Suprapubic skin (tissue), 4 donors: ENCODE results near the gene ZNF175. TPM values are rescaled to one million over a fixed set of nuclear protein-coding genes. Genes with fewer than 3 reads are reported as not detected.

ENCODE experiments used
- DNase-seq, 2 donors: peaks; one replicate each; pipeline ENCODE4 v3.0.0-alpha.2; 2019; ENCODE audit warnings: low spot score in 2 of 2
- H3K27ac ChIP-seq: fragments of 200-600 bp; sonication (generic); one replicate; pipeline ENCODE4 v1.5.1; 2019
- H3K27me3 ChIP-seq: fragments of 200-600 bp; sonication (generic); one replicate; pipeline ENCODE4 v1.5.1; 2019
- H3K36me3 ChIP-seq: fragments of 200-600 bp; sonication (generic); one replicate; pipeline ENCODE4 v1.5.1; 2019
- H3K4me1 ChIP-seq: fragments of 200-600 bp; sonication (generic); one replicate; pipeline ENCODE4 v1.5.1; 2019
- H3K4me3 ChIP-seq: fragments of 200-600 bp; sonication (generic); one replicate; pipeline ENCODE4 v1.5.1; 2019; ENCODE audit warnings: mild to moderate bottlenecking
- H3K9me3 ChIP-seq: fragments of 200-600 bp; sonication (generic); one replicate; pipeline ENCODE4 v1.5.1; 2019
- EP300 ChIP-seq: sonication (generic); formaldehyde crosslinking; IDR thresholded peaks from one replicate; pipeline ENCODE4 v1.6.1; 2017; ENCODE audit warnings: antibody characterized with exemption
- POLR2A ChIP-seq, 2 donors: fragments of 450-650 bp; IDR thresholded peaks; one replicate each; pipeline ENCODE4 v1.6.1; 2017; ENCODE audit warnings: antibody characterized with exemption in 2 of 2, mild to moderate bottlenecking in 2 of 2, moderate library complexity in 2 of 2
- POLR2AphosphoS5 ChIP-seq, 3 donors: sonication (generic); formaldehyde crosslinking; IDR thresholded peaks; one replicate each; pipeline ENCODE4 v1.6.1; 2017; ENCODE audit warnings: antibody characterized with exemption in 3 of 3
- WGBS: methylation state at CpG from one replicate; pipeline ENCODE4 v1.1.5; 2018; 5-methylcytosine and 5-hydroxymethylcytosine counted together
- total RNA-seq, 4 donors: library from RNA; depleted of rRNA; stranded (reverse); fragments of >200 nt; gene quantifications; one replicate each; pipeline ENCODE4 v1.1.0, GENCODE V29; 2016
- TF ChIP-seq, protein P1 (sequence below), 2 donors: fragments of 200-600 bp in 1 of 2; fragments of 450-650 bp in 1 of 2; sonication (generic) in 1 of 2; IDR thresholded peaks; one replicate each; pipeline ENCODE4 v1.5.1; 2016 to 2019; ENCODE audit warnings: antibody characterized with exemption in 2 of 2, mild to moderate bottlenecking in 1 of 2, moderate library complexity in 1 of 2

ZNF175 gene
- total RNA-seq, 4 donors from 2014 or later = 2.0 to 12.1 (median 5.1) TPM

- H3K4me1 ChIP-seq = no peaks in the 10 kb centered on the region
- no peaks in the 10 kb centered on the region for H3K9me3 ChIP-seq
- DNase-seq = no peak
- no peaks in the 10 kb centered on the region for H3K36me3 ChIP-seq
- no peak for TF ChIP-seq EP300
- TF ChIP-seq, protein P1, sequence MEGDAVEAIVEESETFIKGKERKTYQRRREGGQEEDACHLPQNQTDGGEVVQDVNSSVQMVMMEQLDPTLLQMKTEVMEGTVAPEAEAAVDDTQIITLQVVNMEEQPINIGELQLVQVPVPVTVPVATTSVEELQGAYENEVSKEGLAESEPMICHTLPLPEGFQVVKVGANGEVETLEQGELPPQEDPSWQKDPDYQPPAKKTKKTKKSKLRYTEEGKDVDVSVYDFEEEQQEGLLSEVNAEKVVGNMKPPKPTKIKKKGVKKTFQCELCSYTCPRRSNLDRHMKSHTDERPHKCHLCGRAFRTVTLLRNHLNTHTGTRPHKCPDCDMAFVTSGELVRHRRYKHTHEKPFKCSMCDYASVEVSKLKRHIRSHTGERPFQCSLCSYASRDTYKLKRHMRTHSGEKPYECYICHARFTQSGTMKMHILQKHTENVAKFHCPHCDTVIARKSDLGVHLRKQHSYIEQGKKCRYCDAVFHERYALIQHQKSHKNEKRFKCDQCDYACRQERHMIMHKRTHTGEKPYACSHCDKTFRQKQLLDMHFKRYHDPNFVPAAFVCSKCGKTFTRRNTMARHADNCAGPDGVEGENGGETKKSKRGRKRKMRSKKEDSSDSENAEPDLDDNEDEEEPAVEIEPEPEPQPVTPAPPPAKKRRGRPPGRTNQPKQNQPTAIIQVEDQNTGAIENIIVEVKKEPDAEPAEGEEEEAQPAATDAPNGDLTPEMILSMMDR (IDR thresholded peaks at IDR 0.05) = no peak
- TF ChIP-seq POLR2AphosphoS5 (IDR thresholded peaks at IDR 0.05) = no peak
- TF ChIP-seq POLR2A (IDR thresholded peaks at IDR 0.05) = no peak
- no peak overlapping the region for H3K27ac ChIP-seq
- no peak overlapping the region for H3K4me3 ChIP-seq
- peaks cover 43% of the 10 kb centered on the region for H3K27me3 ChIP-seq
- WGBS = 40% methylated on average over 7 of the region's 10 CpGs
These were observed 29.4 kb upstream of the ZNF175 start for GRCh38 chr19:51541458-51542357.

- H3K4me3 ChIP-seq = no peak overlapping the region
- no peaks in the 10 kb centered on the region for H3K4me1 ChIP-seq
- no peak for TF ChIP-seq POLR2AphosphoS5 (IDR thresholded peaks at IDR 0.05)
- TF ChIP-seq, protein P1 (IDR thresholded peaks at IDR 0.05) = no peak
- TF ChIP-seq POLR2A (IDR thresholded peaks at IDR 0.05) = no peak
- TF ChIP-seq EP300 = no peak
- H3K27ac ChIP-seq = no peak overlapping the region
- no peaks in the 10 kb centered on the region for H3K36me3 ChIP-seq
- 71% methylated on average over 5 of the region's 5 CpGs for WGBS
- peaks cover 41% of the 10 kb centered on the region for H3K27me3 ChIP-seq
- no peak for DNase-seq
- no peaks in the 10 kb centered on the region for H3K9me3 ChIP-seq
These were observed 28.4 kb upstream of the ZNF175 start for GRCh38 chr19:51542699-51543098.

DNA sequence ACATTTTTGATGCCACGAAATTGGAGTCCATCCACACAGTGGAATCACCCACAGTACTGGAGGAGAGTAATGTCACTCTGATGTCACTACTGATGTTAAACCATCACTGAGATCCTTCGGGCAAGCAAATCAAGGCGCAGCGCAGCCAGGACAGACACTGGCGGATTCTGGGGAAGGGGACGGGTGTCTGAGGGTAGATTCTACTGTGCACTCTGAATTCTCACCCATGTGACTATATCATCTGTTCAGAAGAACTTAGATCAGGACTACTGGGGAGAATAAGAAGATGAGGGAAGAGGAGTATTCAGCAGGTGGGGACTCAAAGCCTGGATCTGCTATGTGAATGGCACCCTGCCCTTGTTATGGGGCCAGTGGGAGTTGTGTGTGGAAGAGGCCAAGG lies 27.0 kb upstream of the ZNF175 start:
- Histone ChIP-seq H3K36me3 (no peaks in the 10 kb centered on the region), H3K9me3 (no peaks in the 10 kb centered on the region), H3K4me3 (no peak overlapping the region), H3K4me1 (no peaks in the 10 kb centered on the region), H3K27me3 (peaks cover 41% of the 10 kb centered on the region), H3K27ac (no peak overlapping the region)
- DNase-seq = no peak
- no peak for TF ChIP-seq POLR2A (IDR thresholded peaks at IDR 0.05)
- TF ChIP-seq, protein P1 (IDR thresholded peaks at IDR 0.05) = no peak
- TF ChIP-seq POLR2AphosphoS5 (IDR thresholded peaks at IDR 0.05) = no peak
- no peak for TF ChIP-seq EP300
- 83% methylated on average over 6 of the region's 6 CpGs for WGBS

- no peaks in the 10 kb centered on the region for H3K9me3 ChIP-seq
- DNase-seq = no peak
- H3K27ac ChIP-seq = no peak overlapping the region
- H3K27me3 ChIP-seq = peaks cover 32% of the 10 kb centered on the region
- WGBS = 68% methylated on average over 5 of the region's 5 CpGs
- H3K4me1 ChIP-seq = no peaks in the 10 kb centered on the region
- no peak overlapping the region for H3K4me3 ChIP-seq
- H3K36me3 ChIP-seq = no peaks in the 10 kb centered on the region
- no peak for TF ChIP-seq POLR2A (IDR thresholded peaks at IDR 0.05)
- TF ChIP-seq, protein P1 (IDR thresholded peaks at IDR 0.05) = no peak
- no peak for TF ChIP-seq POLR2AphosphoS5 (IDR thresholded peaks at IDR 0.05)
- no peak for TF ChIP-seq EP300
These were observed 24.9 kb upstream of the ZNF175 start for GRCh38 chr19:51546107-51546649.

DNA sequence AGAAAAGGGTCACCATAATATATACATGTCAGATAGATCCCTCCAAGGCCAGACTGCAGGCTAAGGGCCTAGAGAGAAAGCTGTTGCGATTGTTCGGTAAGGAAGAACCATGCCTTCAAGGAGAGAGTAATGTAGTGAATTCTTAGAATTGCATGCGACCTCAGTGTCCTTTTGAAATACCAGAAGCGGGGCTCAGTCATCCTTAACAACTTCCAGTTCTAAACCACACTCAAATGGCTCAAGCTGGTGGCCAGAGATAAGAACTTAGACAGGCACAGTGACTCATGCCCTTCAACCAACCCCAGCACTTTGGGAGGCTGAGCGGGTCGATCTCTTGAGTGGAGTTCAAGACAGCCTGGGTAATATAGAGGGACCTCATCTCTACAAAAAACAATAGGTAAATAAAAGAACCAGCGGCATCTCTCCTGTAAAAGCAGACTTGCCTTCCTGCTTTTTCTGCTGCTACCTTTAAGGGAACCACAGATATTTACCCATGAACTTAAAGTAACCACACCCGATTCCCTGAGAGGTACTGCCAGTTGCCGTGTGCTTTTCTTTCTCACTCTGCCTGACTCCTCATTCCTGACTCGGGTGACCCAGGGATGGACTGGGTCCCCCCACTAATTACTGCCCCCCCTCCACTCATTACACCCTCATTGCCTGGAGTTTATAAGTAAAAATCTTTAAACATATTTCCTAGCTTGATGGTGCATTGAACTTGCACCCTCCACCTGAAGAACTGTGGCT lies 24.3 kb upstream of the ZNF175 start:
- H3K27me3 ChIP-seq = peaks cover 34% of the 10 kb centered on the region
- no peak overlapping the region for H3K27ac ChIP-seq
- no peak for DNase-seq
- no peak overlapping the region for H3K4me3 ChIP-seq
- no peaks in the 10 kb centered on the region for H3K9me3 ChIP-seq
- no peaks in the 10 kb centered on the region for H3K4me1 ChIP-seq
- 66% methylated on average over 10 of the region's 10 CpGs for WGBS
- H3K36me3 ChIP-seq = no peaks in the 10 kb centered on the region
- TF ChIP-seq EP300 (no peak), POLR2AphosphoS5 (IDR thresholded peaks at IDR 0.05) (no peak), POLR2A (IDR thresholded peaks at IDR 0.05) (no peak)
- TF ChIP-seq, protein P1 (IDR thresholded peaks at IDR 0.05) = no peak
